ENCODE results near the gene TMEM63C. TPM values are rescaled to one million over a fixed set of nuclear protein-coding genes. Genes with fewer than 3 reads are reported as not detected.

The TMEM63C gene
- total and polyA plus RNA-seq, 2 donors (not counting 3 experiments of a cell fraction or from before 2014, with no cell fraction given), result not detected

DNA sequence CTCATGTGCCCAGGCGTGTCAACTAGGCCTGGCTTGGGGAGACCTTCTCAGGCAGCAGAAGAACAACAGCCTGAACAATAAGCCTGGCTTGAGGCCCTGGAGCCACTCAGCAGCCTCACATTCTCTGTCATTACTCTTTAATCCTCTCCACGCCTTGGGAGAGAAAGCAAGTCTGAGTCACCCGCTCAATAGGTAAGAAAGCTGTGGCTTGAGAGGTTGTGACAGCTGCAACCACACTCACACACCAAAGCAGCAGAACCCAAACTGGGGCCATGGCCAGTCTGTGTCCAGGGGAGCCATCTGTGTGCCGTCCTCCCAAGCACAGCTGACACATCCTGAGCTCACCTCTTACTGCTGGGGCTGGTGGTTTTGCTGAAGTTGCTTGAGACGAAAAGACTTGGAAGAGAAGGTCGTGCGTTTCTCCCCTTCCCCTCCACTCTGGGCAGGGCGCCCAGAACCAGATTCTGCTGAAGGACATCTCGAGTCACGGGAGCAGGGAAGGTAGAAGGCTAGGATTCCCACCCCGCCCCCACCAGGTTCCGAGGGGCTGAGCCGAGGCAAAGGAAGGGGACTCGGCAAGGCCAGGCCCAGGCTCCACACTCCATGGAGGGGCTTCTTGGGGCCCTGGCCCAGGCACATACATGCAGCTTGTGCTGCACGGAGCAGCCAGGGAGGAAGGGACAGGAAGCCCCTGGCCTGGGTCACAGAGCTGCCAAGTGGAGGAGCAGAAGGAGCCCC lies 5.5 kb downstream of the TMEM63C start:
- no peak for DNase-seq (ENCODE audit: low read depth, low spot score)
- dilution Hi-C loops (cut with MboI; ENCODE audit: extremely low pct_ligation_motif_present, low sequenced_read_pairs), result no loop called here
- CTCF ChIA-PET, result no interaction called here
- Histone ChIP-seq H3K36me3 (ENCODE audit: control insufficient read depth in 2 of 2, extremely low read depth in 1 of 2, insufficient read depth in 2 of 2, low read length in 2 of 2) (no peaks in the 10 kb centered on the region), H3K4me2 (ENCODE audit: insufficient read depth, low read length) (no peak overlapping the region), H3K79me2 (ENCODE audit: control insufficient read depth, insufficient read depth, low read length) (no peaks in the 10 kb centered on the region), H3K9ac (replicated peaks; ENCODE audit: extremely low read depth, insufficient read depth, low read length) (no peak overlapping the region), H3K9me3 (replicated peaks; ENCODE audit: control insufficient read depth, insufficient read depth, low read length) (no peaks in the 10 kb centered on the region), H3K27me3 (ENCODE audit: control insufficient read depth in 2 of 2, insufficient read depth in 2 of 2, low read length in 2 of 2) (peaks cover 4 to 16% of the 10 kb centered on the region in 2 experiments), H3K4me1 (ENCODE audit: control insufficient read depth, extremely low read depth, insufficient read depth, low read length) (no peaks in the 10 kb centered on the region), H2AFZ (ENCODE audit: low read depth, low read length) (no peak overlapping the region), H3K4me3 (replicated peaks in 1 of 3; ENCODE audit: insufficient read depth in 1 of 3, low read depth in 1 of 3, low read length in 3 of 3) (no peak overlapping the region), H4K20me1 (replicated peaks; ENCODE audit: control insufficient read depth, extremely low read depth, insufficient read depth, low read length) (no peaks in the 10 kb centered on the region), H3K9me1 (replicated peaks; ENCODE audit: control insufficient read depth, extremely low read depth, insufficient read depth, low read length) (no peaks in the 10 kb centered on the region), H3K27ac (ENCODE audit: insufficient read depth, low read depth, low read length) (no peak overlapping the region)
- POLR2A ChIA-PET, result no interaction called here
- intact Hi-C loops (cut with micrococcal nuclease), result no loop called here
- BruUV-seq (replicated peaks), result no TSS peak
- TF ChIP-seq MAX (IDR thresholded peaks at IDR 0.05; ENCODE audit: insufficient read depth, insufficient read length) (no peak), GATA2 (IDR thresholded peaks at IDR 0.05; ENCODE audit: insufficient read depth, insufficient read length, low read depth, low read length) (no peak), JUN (IDR thresholded peaks at IDR 0.05; ENCODE audit: borderline replicate concordance, insufficient read depth, insufficient read length, low read depth) (no peak), POLR2A (IDR thresholded peaks at IDR 0.05; ENCODE audit: low read depth, low read length) (no peak), CTCF (IDR thresholded peaks at IDR 0.05; ENCODE audit: extremely low read depth in 1 of 2, insufficient read depth in 1 of 2, low read depth in 1 of 2, low read length in 2 of 2) (no peak), MYC (IDR thresholded peaks at IDR 0.05; ENCODE audit: low read depth, low read length) (no peak), POLR2AphosphoS5 (IDR thresholded peaks at IDR 0.05; ENCODE audit: insufficient read depth, low read depth, low read length) (no peak), EZH2 (IDR thresholded peaks at IDR 0.05; ENCODE audit: borderline replicate concordance, low read depth, low read length, severe bottlenecking) (no peak), FOS (IDR thresholded peaks at IDR 0.05; ENCODE audit: borderline replicate concordance, insufficient read depth, low read length) (no peak)
- no peak for FAIRE-seq
